HEK293 (cell line): Measurements from ENCODE around the gene MTERF4.

Source experiments
- GFI1B ChIP-seq: fragments of 450-650 bp; formaldehyde crosslinking; IDR thresholded peaks from 2 replicates; pipeline ENCODE4 v1.5.1; 2016; ENCODE audit warnings: missing biosample characterization, missing genetic modification characterization
- KLF7 ChIP-seq: fragments of 450-650 bp; formaldehyde crosslinking; IDR thresholded peaks from 2 replicates; pipeline ENCODE4 v1.5.1; 2016; ENCODE audit warnings: missing biosample characterization, missing genetic modification characterization, borderline replicate concordance
- SETDB1 ChIP-seq: IDR thresholded peaks from one replicate; pipeline ENCODE4 v1.6.1; 2017; ENCODE audit warnings: mild to moderate bottlenecking, low read length, moderate library complexity, mixed read lengths; ENCODE audit not compliant: insufficient read length
- SP3 ChIP-seq: fragments of 450-650 bp; formaldehyde crosslinking; IDR thresholded peaks from 2 replicates; pipeline ENCODE4 v1.5.1; 2016; ENCODE audit warnings: missing biosample characterization, missing genetic modification characterization
- YY1 ChIP-seq: fragments of 450-650 bp; formaldehyde crosslinking; IDR thresholded peaks from 2 replicates; pipeline ENCODE4 v1.5.1; 2018; ENCODE audit warnings: missing biosample characterization, missing genetic modification characterization
- YY2 ChIP-seq: fragments of 450-650 bp; formaldehyde crosslinking; IDR thresholded peaks from 2 replicates; pipeline ENCODE4 v1.5.1; 2016; ENCODE audit warnings: missing biosample characterization, missing genetic modification characterization
- ZBTB17 ChIP-seq: fragments of 450-650 bp; formaldehyde crosslinking; IDR thresholded peaks from 2 replicates; pipeline ENCODE4 v1.5.1; 2016; ENCODE audit warnings: missing biosample characterization, missing genetic modification characterization
- ZBTB20 ChIP-seq: fragments of 450-650 bp; formaldehyde crosslinking; IDR thresholded peaks from 2 replicates; pipeline ENCODE4 v1.5.1; 2016; ENCODE audit warnings: missing biosample characterization, missing genetic modification characterization
- ZBTB8A ChIP-seq: fragments of 450-650 bp; formaldehyde crosslinking; IDR thresholded peaks from 2 replicates; pipeline ENCODE4 v1.5.1; 2016; ENCODE audit warnings: missing biosample characterization, missing genetic modification characterization
- ZNF112 ChIP-seq: fragments of 450-650 bp; formaldehyde crosslinking; IDR thresholded peaks from 2 replicates; pipeline ENCODE4 v1.5.0; 2017; ENCODE audit warnings: missing biosample characterization, missing genetic modification characterization
- ZNF274 ChIP-seq, 2 experiments: fragments of 200-500 bp in 1 of 2; fragments of 450-650 bp in 1 of 2; sonication (Bioruptor generic) in 1 of 2; formaldehyde crosslinking in 1 of 2; IDR thresholded peaks; 2 replicates each; pipeline versions ENCODE4 v1.5.1 to v1.6.1; 2014 to 2016; ENCODE audit warnings: borderline replicate concordance in 1 of 2, inconsistent platforms in 1 of 2, low read length in 1 of 2, missing biosample characterization in 1 of 2, missing genetic modification characterization in 1 of 2
- ZNF341 ChIP-seq: fragments of 450-650 bp; formaldehyde crosslinking; IDR thresholded peaks from 2 replicates; pipeline ENCODE4; 2016; ENCODE audit warnings: low read depth, missing biosample characterization, missing genetic modification characterization
- ZNF37A ChIP-seq: fragments of 450-650 bp; IDR thresholded peaks from 2 replicates; pipeline ENCODE4 v1.5.1; 2018; ENCODE audit warnings: missing biosample characterization, missing genetic modification characterization
- ZNF394 ChIP-seq: fragments of 450-650 bp; formaldehyde crosslinking; IDR thresholded peaks from 2 replicates; pipeline ENCODE4 v1.5.1; 2016; ENCODE audit warnings: missing biosample characterization, missing genetic modification characterization, mild to moderate bottlenecking, moderate library complexity, borderline replicate concordance
- ZNF423 ChIP-seq: fragments of 450-650 bp; formaldehyde crosslinking; IDR thresholded peaks from 2 replicates; pipeline ENCODE4 v1.5.1; 2016; ENCODE audit warnings: missing biosample characterization, missing genetic modification characterization
- ZNF48 ChIP-seq: fragments of 450-650 bp; formaldehyde crosslinking; IDR thresholded peaks from 2 replicates; pipeline ENCODE4 v1.5.1; 2016; ENCODE audit warnings: missing biosample characterization, missing genetic modification characterization
- ZNF510 ChIP-seq: fragments of 450-650 bp; formaldehyde crosslinking; IDR thresholded peaks from 2 replicates; pipeline ENCODE4 v1.5.1; 2018; ENCODE audit warnings: mild to moderate bottlenecking, missing genetic modification characterization, missing biosample characterization; ENCODE audit not compliant: insufficient replicate concordance
- ZNF544 ChIP-seq: fragments of 450-650 bp; formaldehyde crosslinking; IDR thresholded peaks from 2 replicates; pipeline ENCODE4 v1.5.0; 2017; ENCODE audit warnings: missing biosample characterization, missing genetic modification characterization
- ZNF555 ChIP-seq: fragments of 450-650 bp; formaldehyde crosslinking; conservative IDR thresholded peaks from 2 replicates; pipeline ENCODE4 v1.5.1; 2017; ENCODE audit warnings: missing biosample characterization, mild to moderate bottlenecking, missing genetic modification characterization, inconsistent platforms
- ZNF585B ChIP-seq: fragments of 450-650 bp; formaldehyde crosslinking; IDR thresholded peaks from 2 replicates; pipeline ENCODE4 v1.5.1; 2016; ENCODE audit warnings: missing biosample characterization, missing genetic modification characterization
- ZNF624 ChIP-seq: fragments of 450-650 bp; formaldehyde crosslinking; IDR thresholded peaks from 2 replicates; pipeline ENCODE4 v1.5.1; 2017; ENCODE audit warnings: missing biosample characterization, missing genetic modification characterization
- ZNF664 ChIP-seq: fragments of 450-650 bp; formaldehyde crosslinking; IDR thresholded peaks from 2 replicates; pipeline ENCODE4 v1.5.1; 2016; ENCODE audit warnings: missing biosample characterization, missing genetic modification characterization
- ZNF785 ChIP-seq: fragments of 450-650 bp; formaldehyde crosslinking; IDR thresholded peaks from 2 replicates; pipeline ENCODE4 v1.5.1; 2016; ENCODE audit warnings: missing biosample characterization, missing genetic modification characterization
- ZSCAN30 ChIP-seq: fragments of 450-650 bp; IDR thresholded peaks from 2 replicates; pipeline ENCODE4 v1.5.1; 2018; ENCODE audit warnings: missing biosample characterization, mild to moderate bottlenecking, missing genetic modification characterization, moderate library complexity
- TF ChIP-seq, protein P1 (sequence below): fragments of 450-650 bp; formaldehyde crosslinking; IDR thresholded peaks from 2 replicates; pipeline ENCODE4; 2016; ENCODE audit warnings: missing biosample characterization, missing genetic modification characterization
- TF ChIP-seq, protein P2 (sequence below): fragments of 450-650 bp; formaldehyde crosslinking; IDR thresholded peaks from 2 replicates; pipeline ENCODE4 v1.5.1; 2017; ENCODE audit warnings: missing biosample characterization, missing genetic modification characterization
- TF ChIP-seq, protein P3 (sequence below): fragments of 450-650 bp; formaldehyde crosslinking; IDR thresholded peaks from 2 replicates; pipeline ENCODE4 v1.5.1; 2016; ENCODE audit warnings: missing biosample characterization, missing genetic modification characterization
- TF ChIP-seq, protein P4 (sequence below): fragments of 450-650 bp; formaldehyde crosslinking; IDR thresholded peaks from 2 replicates; pipeline ENCODE4 v1.5.1; 2016; ENCODE audit warnings: missing biosample characterization, missing genetic modification characterization
- TF ChIP-seq, protein P5 (sequence below): fragments of 450-650 bp; formaldehyde crosslinking; IDR thresholded peaks from 2 replicates; pipeline ENCODE4 v1.5.1; 2016; ENCODE audit warnings: missing biosample characterization, missing genetic modification characterization
- TF ChIP-seq, protein P6 (sequence below): fragments of 450-650 bp; formaldehyde crosslinking; IDR thresholded peaks from 2 replicates; pipeline ENCODE4 v1.5.1; 2016; ENCODE audit warnings: missing biosample characterization, missing genetic modification characterization
- TF ChIP-seq, protein P7 (sequence below): fragments of 450-650 bp; formaldehyde crosslinking; IDR thresholded peaks from 2 replicates; pipeline ENCODE4 v1.5.1; 2016; ENCODE audit warnings: missing biosample characterization, missing genetic modification characterization

MTERF4 gene

DNA sequence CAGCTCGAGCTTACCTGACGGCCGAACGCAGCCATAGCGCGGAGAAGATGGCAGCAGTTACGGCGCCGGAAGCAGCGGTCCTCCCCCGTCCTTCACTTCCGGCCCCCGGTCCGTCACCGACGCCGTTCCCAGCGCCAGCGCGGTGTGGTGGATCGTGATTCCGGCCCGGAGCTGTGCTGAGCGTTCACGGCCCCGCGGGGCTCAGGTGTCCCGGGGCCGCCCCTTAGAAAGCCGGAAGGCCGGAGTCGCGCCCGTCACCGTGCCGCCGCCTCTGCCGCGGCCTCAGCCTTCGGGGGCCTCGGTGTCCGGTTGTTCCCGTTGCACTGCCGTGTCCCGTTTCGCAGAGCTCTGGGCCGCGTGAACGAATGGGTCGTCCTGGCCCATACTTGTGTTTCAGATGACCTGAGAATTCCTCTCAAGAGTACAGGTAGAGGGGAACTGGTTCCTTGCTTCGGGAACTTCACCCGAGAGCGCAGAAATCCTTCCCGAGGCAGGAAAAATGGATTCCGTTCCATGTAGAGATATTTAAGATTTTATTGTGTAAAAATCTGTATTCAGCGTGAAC, at the start of gene MTERF4 (continued):
- peak; percentile 83 for TF ChIP-seq ZBTB20 (tag by site-specific recombination)
- peak; percentile 38; the same call in 1 of the 2 replicates for TF ChIP-seq ZNF341
- TF ChIP-seq ZNF394 (tag by site-specific recombination), result peak; percentile 72; the same call in 1 of the 2 replicates
- TF ChIP-seq ZNF48 (tag by site-specific recombination), result no peak
- TF ChIP-seq GFI1B (tag by site-specific recombination), result no peak
- TF ChIP-seq, protein P1, sequence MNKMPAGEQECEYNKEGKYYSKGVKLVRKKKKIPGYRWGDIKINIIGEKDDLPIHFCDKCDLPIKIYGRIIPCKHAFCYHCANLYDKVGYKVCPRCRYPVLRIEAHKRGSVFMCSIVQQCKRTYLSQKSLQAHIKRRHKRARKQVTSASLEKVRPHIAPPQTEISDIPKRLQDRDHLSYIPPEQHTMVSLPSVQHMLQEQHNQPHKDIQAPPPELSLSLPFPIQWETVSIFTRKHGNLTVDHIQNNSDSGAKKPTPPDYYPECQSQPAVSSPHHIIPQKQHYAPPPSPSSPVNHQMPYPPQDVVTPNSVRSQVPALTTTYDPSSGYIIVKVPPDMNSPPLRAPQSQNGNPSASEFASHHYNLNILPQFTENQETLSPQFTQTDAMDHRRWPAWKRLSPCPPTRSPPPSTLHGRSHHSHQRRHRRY (tag by site-specific recombination), result no peak
- no peak for TF ChIP-seq ZNF37A
- no peak for TF ChIP-seq SETDB1
- TF ChIP-seq, protein P2, sequence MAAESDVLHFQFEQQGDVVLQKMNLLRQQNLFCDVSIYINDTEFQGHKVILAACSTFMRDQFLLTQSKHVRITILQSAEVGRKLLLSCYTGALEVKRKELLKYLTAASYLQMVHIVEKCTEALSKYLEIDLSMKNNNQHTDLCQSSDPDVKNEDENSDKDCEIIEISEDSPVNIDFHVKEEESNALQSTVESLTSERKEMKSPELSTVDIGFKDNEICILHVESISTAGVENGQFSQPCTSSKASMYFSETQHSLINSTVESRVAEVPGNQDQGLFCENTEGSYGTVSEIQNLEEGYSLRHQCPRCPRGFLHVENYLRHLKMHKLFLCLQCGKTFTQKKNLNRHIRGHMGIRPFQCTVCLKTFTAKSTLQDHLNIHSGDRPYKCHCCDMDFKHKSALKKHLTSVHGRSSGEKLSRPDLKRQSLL, result no peak
- TF ChIP-seq ZNF585B (tag by site-specific recombination), result 0 out of 2 replicates have a peak, but pooled peaks have one; percentile 14
- TF ChIP-seq, protein P3, sequence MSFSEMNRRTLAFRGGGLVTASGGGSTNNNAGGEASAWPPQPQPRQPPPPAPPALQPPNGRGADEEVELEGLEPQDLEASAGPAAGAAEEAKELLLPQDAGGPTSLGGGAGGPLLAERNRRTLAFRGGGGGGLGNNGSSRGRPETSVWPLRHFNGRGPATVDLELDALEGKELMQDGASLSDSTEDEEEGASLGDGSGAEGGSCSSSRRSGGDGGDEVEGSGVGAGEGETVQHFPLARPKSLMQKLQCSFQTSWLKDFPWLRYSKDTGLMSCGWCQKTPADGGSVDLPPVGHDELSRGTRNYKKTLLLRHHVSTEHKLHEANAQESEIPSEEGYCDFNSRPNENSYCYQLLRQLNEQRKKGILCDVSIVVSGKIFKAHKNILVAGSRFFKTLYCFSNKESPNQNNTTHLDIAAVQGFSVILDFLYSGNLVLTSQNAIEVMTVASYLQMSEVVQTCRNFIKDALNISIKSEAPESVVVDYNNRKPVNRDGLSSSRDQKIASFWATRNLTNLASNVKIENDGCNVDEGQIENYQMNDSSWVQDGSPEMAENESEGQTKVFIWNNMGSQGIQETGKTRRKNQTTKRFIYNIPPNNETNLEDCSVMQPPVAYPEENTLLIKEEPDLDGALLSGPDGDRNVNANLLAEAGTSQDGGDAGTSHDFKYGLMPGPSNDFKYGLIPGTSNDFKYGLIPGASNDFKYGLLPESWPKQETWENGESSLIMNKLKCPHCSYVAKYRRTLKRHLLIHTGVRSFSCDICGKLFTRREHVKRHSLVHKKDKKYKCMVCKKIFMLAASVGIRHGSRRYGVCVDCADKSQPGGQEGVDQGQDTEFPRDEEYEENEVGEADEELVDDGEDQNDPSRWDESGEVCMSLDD (tag by site-specific recombination), result peak; percentile 74
- TF ChIP-seq, protein P4, sequence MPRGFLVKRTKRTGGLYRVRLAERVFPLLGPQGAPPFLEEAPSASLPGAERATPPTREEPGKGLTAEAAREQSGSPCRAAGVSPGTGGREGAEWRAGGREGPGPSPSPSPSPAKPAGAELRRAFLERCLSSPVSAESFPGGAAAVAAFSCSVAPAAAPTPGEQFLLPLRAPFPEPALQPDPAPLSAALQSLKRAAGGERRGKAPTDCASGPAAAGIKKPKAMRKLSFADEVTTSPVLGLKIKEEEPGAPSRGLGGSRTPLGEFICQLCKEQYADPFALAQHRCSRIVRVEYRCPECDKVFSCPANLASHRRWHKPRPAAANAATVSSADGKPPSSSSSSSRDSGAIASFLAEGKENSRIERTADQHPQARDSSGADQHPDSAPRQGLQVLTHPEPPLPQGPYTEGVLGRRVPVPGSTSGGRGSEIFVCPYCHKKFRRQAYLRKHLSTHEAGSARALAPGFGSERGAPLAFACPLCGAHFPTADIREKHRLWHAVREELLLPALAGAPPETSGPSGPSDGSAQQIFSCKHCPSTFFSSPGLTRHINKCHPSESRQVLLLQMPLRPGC (tag by site-specific recombination), result peak; percentile 82
- no peak for TF ChIP-seq ZNF624
- TF ChIP-seq ZBTB8A (tag by site-specific recombination), result peak; percentile 89
- peak; percentile 73 for TF ChIP-seq SP3
- TF ChIP-seq, protein P5, sequence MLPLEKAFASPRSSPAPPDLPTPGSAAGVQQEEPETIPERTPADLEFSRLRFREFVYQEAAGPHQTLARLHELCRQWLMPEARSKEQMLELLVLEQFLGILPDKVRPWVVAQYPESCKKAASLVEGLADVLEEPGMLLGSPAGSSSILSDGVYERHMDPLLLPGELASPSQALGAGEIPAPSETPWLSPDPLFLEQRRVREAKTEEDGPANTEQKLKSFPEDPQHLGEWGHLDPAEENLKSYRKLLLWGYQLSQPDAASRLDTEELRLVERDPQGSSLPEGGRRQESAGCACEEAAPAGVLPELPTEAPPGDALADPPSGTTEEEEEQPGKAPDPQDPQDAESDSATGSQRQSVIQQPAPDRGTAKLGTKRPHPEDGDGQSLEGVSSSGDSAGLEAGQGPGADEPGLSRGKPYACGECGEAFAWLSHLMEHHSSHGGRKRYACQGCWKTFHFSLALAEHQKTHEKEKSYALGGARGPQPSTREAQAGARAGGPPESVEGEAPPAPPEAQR (tag by site-specific recombination), result no peak
- peak; percentile 96 for TF ChIP-seq YY2 (tag by site-specific recombination)
- peak; percentile 95 for TF ChIP-seq YY1 (tag by site-specific recombination)
- TF ChIP-seq ZNF112 (tag by site-specific recombination), result no peak
- no peak for TF ChIP-seq ZNF423 (tag by site-specific recombination)
- TF ChIP-seq, protein P6, sequence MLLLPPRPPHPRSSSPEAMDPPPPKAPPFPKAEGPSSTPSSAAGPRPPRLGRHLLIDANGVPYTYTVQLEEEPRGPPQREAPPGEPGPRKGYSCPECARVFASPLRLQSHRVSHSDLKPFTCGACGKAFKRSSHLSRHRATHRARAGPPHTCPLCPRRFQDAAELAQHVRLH (tag by site-specific recombination), result peak; percentile 89
- peak; percentile 81; the same call in 1 of the 2 replicates for TF ChIP-seq KLF7 (tag by site-specific recombination)
- TF ChIP-seq ZNF544 (tag by site-specific recombination), result no peak
- 0 out of 2 replicates have a peak, but pooled peaks have one; percentile 29 for TF ChIP-seq ZNF664 (tag by site-specific recombination)
- no peak for TF ChIP-seq ZNF274 (IDR thresholded peaks at IDR 0.05; ENCODE audit: low read length)
- TF ChIP-seq ZNF274 (tag by site-specific recombination; IDR thresholded peaks at IDR 0.05; ENCODE audit: borderline replicate concordance), result no peak
- peak; percentile 86 for TF ChIP-seq ZBTB17
- TF ChIP-seq ZNF785 (tag by site-specific recombination), result 0 out of 2 replicates have a peak, but pooled peaks have one; percentile 74
- TF ChIP-seq ZNF555 (tag by site-specific recombination), result no peak
- peak; percentile 94 for TF ChIP-seq ZSCAN30 (tag by site-specific recombination)
- TF ChIP-seq, protein P7, sequence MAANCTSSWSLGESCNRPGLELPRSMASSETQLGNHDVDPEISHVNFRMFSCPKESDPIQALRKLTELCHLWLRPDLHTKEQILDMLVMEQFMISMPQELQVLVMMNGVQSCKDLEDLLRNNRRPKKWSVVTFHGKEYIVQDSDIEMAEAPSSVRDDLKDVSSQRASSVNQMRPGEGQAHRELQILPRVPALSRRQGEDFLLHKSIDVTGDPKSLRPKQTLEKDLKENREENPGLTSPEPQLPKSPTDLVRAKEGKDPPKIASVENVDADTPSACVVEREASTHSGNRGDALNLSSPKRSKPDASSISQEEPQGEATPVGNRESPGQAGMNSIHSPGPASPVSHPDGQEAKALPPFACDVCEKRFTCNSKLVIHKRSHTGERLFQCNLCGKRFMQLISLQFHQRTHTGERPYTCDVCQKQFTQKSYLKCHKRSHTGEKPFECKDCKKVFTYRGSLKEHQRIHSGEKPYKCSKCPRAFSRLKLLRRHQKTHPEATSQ (tag by site-specific recombination), result peak; percentile 100
- no peak for TF ChIP-seq ZNF510 (tag by site-specific recombination)
